Loucy (cell line): Measurements from ENCODE around the gene SVOPL.

Source experiments
- H2AFZ ChIP-seq: fragments of 200-600 bp; sonication (generic); 2 replicates; pipeline ENCODE4 v1.6.0; 2016; ENCODE audit warnings: antibody characterized with exemption, mild to moderate bottlenecking, low read length, moderate library complexity
- H3F3A ChIP-seq: fragments of 200-600 bp; 2 replicates; pipeline ENCODE4 v1.6.0; 2016; ENCODE audit warnings: antibody characterized with exemption, low read depth, mild to moderate bottlenecking
- H3K27me3 ChIP-seq: fragments of 200-600 bp; sonication (generic); 2 replicates; pipeline ENCODE4 v1.6.1; 2014; ENCODE audit warnings: low read length, mild to moderate bottlenecking; ENCODE audit not compliant: insufficient read depth, poor library complexity, severe bottlenecking
- H3K36me3 ChIP-seq: fragments of 200-600 bp; sonication (generic); 2 replicates; pipeline ENCODE4 v1.6.1; 2016; ENCODE audit warnings: low read length; ENCODE audit not compliant: insufficient read depth
- H3K4me1 ChIP-seq: fragments of 200-600 bp; sonication (generic); 2 replicates; pipeline ENCODE4 v1.5.1; 2014; ENCODE audit warnings: low read length, mild to moderate bottlenecking; ENCODE audit not compliant: insufficient read depth, poor library complexity, severe bottlenecking
- H3K4me2 ChIP-seq: fragments of 200-600 bp; sonication (generic); 2 replicates; pipeline ENCODE4 v1.6.0; 2014; ENCODE audit warnings: antibody characterized with exemption, low read length, low read depth, mild to moderate bottlenecking; ENCODE audit not compliant: poor library complexity, severe bottlenecking
- H3K4me3 ChIP-seq: fragments of 200-600 bp; sonication (generic); 2 replicates; pipeline ENCODE4 v1.5.1; 2014; ENCODE audit warnings: low read length, mild to moderate bottlenecking, mixed read lengths; ENCODE audit not compliant: poor library complexity, severe bottlenecking
- H3K79me2 ChIP-seq: fragments of 200-600 bp; sonication (generic); 2 replicates; pipeline ENCODE4 v1.6.1; 2014; ENCODE audit warnings: low read length; ENCODE audit not compliant: insufficient read depth
- H3K9ac ChIP-seq: fragments of 200-600 bp; sonication (generic); 2 replicates; pipeline ENCODE4 v1.6.0; 2014; ENCODE audit warnings: mild to moderate bottlenecking, low read depth, low read length, moderate library complexity; ENCODE audit not compliant: poor library complexity, severe bottlenecking
- H3K9me2 ChIP-seq: fragments of 200-600 bp; sonication (generic); replicated peaks from 2 replicates; pipeline ENCODE4 v1.6.1; 2016; ENCODE audit warnings: low read depth, low read length, mixed read lengths
- H3K9me3 ChIP-seq: fragments of 200-600 bp; sonication (generic); 2 replicates; pipeline ENCODE4 v1.6.1; 2014; ENCODE audit warnings: mild to moderate bottlenecking, antibody characterized with exemption, low read length, low read depth; ENCODE audit not compliant: insufficient read depth
- H4K20me1 ChIP-seq: fragments of 200-600 bp; sonication (generic); 2 replicates; pipeline ENCODE4 v1.6.0; 2014; ENCODE audit warnings: antibody characterized with exemption, low read length, mild to moderate bottlenecking; ENCODE audit not compliant: insufficient read depth, poor library complexity, severe bottlenecking
- CTCF ChIP-seq: fragments of 200-600 bp; sonication (generic); conservative IDR thresholded peaks from 2 replicates; pipeline ENCODE4 v1.5.1; 2014; ENCODE audit warnings: mild to moderate bottlenecking, antibody characterized with exemption, low read length
- EZH2phosphoT487 ChIP-seq: fragments of 200-600 bp; IDR thresholded peaks from 2 replicates; pipeline ENCODE4 v1.6.1; 2018; ENCODE audit warnings: antibody characterized with exemption, mild to moderate bottlenecking, moderate library complexity, borderline replicate concordance

The SVOPL gene

GRCh38 chr7:138602451-138602850, 98.7 kb downstream of the SVOPL start:
- Histone ChIP-seq H3K4me2 (peak overlapping the region; percentile 63), H3K79me2 (no peaks in the 10 kb centered on the region), H4K20me1 (no peaks in the 10 kb centered on the region), H3K36me3 (no peaks in the 10 kb centered on the region), H3K9me2 (no peaks in the 10 kb centered on the region), H3K27me3 (no peaks in the 10 kb centered on the region), H3K4me3 (peak overlapping the region; percentile 34), H3K9me3 (peaks cover 4% of the 10 kb centered on the region; the same call in 1 of the 2 replicates), H3K9ac (peak overlapping the region; percentile 46), H3K4me1 (peaks cover 59% of the 10 kb centered on the region), H2AFZ (no peak overlapping the region), H3F3A (no peaks in the 10 kb centered on the region; the same call in 1 of the 2 replicates)
- TF ChIP-seq EZH2phosphoT487 (no peak), CTCF (peak; percentile 39)

- Histone ChIP-seq H3K4me3 (no peak overlapping the region), H4K20me1 (no peaks in the 10 kb centered on the region), H3K36me3 (no peaks in the 10 kb centered on the region), H2AFZ (no peak overlapping the region), H3K9me3 (no peaks in the 10 kb centered on the region), H3K9me2 (no peaks in the 10 kb centered on the region), H3K4me2 (no peak overlapping the region), H3K27me3 (no peaks in the 10 kb centered on the region), H3F3A (no peaks in the 10 kb centered on the region), H3K4me1 (peaks cover 6% of the 10 kb centered on the region), H3K79me2 (no peaks in the 10 kb centered on the region), H3K9ac (no peak overlapping the region)
- TF ChIP-seq EZH2phosphoT487 (no peak), CTCF (no peak)
These were observed 105.7 kb downstream of the SVOPL start for GRCh38 chr7:138595454-138595853.

GRCh38 chr7:138590154-138590553, 111.0 kb downstream of the SVOPL start:
- no peak overlapping the region for H2AFZ ChIP-seq
- H4K20me1 ChIP-seq = no peaks in the 10 kb centered on the region
- no peaks in the 10 kb centered on the region for H3K9me2 ChIP-seq
- no peaks in the 10 kb centered on the region for H3K9me3 ChIP-seq
- H3K27me3 ChIP-seq = no peaks in the 10 kb centered on the region
- H3F3A ChIP-seq = no peaks in the 10 kb centered on the region
- peaks cover 24% of the 10 kb centered on the region for H3K36me3 ChIP-seq
- TF ChIP-seq CTCF (no peak), EZH2phosphoT487 (no peak)
- no peak overlapping the region for H3K4me3 ChIP-seq
- no peak overlapping the region for H3K4me2 ChIP-seq
- no peak overlapping the region for H3K9ac ChIP-seq
- H3K4me1 ChIP-seq = no peaks in the 10 kb centered on the region
- no peaks in the 10 kb centered on the region for H3K79me2 ChIP-seq
